NCI-H2029 treated with DMSO at 0.1 percent for 48 hours (cell line): ENCODE measurements around the gene PTPRN2.
"Not testable (repeated sequence)": the region's sequence is repeated elsewhere in the genome, so short reads cannot be mapped to it uniquely, and the experiment has no call there.

Source experiments
- DNase-seq: peaks from one replicate; lab custom pipeline; 2025; lab: John Stamatoyannopoulos, UW

The PTPRN2 gene

DNA sequence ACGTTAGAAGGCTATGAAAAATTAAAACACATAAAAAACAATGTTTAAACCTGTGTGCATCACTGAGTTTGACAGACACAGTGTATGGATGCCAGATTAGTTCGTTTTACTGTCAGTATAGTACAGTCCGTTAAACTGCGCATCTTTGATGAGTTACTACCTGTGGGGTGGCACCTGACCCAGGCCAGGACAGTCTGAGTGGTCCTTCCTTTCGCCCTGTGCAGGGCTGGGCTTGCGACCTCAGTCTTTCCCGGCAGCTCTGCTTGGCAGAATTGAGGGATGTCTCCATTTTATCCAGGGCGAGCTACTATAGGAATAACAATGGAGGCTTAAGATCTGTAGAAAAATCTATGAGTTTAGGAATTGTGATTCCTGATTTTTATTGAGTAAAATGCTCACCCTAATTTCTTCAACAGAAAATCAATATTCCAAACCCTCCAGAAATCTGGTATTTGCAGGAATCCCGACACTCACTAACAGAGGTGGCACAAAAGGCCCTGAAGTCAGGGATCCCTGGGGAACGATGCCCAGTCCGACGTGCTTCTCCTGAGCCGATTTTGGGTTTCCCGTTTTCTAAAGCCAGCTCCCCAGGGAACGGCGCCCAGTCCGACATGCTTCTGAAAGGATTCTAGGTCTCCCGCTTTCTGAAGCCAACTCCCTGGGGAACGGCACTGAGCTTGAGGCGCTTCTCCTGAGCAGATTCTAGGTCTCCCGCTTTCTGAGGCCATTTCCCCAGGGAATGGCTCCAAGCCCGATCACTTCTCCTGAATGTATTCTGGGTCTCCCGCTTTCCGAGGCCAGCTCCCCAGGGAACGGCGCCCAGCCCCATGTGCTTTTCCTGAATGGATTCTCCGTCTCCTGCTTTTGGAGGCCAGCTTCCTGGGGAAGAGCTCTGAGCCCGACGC, 873.2 kb downstream of the PTPRN2 start:
- no peak for DNase-seq

DNA sequence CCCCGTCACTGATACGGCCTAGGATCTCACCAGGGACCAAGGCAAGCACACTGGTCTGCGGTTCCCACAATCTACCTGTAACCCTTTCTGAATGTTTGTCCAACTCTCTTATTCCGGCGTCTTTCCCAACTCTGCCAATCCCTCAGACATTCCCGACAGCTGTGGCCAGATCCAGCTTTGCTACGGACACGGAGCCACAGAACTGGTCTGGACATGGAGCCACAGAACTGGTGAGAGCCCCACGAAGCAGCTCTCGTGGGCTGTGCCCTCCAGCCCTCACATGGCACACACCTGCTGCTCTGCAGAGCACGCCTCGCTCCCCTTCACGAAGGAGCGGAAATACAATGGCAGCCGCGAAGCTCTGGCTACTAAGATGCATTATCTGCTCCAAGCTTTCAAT, 874.0 kb downstream of the PTPRN2 start:
- no peak for DNase-seq

DNA sequence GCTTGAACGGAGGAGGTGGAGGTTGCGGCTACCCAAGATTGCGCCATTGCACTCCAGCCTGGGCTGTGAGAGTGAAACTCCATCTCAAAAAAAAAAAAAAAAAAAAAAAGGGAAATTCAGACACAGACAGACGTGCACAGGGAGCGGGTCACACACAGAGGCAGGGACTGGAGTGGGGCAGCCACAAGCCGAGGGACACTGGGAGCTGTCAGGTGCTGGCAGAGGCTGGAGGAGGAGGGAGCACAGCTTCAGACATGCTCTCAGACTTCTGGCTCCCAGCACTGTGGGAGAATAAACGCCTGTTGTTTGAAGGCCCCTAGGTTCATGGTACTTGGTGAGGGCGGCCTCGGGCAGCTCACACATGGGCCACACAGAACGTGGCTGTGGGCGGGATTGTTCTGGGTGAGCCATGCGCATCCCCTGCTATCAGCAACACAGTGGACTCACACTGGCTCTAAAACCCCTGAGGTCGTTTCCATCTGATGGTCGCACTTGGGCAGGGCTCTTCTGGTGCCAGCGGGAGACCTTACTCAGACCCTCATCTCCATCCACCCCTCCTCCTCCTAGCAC, 874.9 kb downstream of the PTPRN2 start:
- no peak for DNase-seq

DNA sequence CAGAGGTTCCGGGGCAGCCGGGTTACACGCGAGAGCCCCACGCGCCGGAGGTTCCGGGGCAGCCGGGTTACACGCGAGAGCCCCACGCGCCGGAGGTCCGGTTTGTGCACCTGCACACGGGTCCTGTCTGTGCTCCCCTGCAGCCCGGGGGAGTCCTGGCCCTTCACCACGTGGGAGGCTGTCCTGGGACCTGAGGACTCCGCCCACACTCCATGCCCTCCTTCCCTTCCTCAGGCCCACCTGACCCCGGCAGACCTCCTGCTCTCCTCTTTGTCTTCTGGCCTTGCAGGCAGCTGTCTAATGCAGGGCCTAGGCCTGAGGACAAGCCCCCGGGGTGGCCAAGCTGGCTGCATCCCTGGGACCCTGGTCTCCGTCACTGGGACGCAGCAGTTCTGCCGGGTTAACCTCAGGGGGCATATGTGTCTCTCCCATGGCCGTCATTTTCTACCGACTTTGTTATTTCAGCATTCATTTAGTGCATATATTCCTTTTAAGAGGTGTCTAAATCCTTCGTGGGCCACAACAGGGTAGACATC, 876.2 kb downstream of the PTPRN2 start:
- DNase-seq = no peak

DNA sequence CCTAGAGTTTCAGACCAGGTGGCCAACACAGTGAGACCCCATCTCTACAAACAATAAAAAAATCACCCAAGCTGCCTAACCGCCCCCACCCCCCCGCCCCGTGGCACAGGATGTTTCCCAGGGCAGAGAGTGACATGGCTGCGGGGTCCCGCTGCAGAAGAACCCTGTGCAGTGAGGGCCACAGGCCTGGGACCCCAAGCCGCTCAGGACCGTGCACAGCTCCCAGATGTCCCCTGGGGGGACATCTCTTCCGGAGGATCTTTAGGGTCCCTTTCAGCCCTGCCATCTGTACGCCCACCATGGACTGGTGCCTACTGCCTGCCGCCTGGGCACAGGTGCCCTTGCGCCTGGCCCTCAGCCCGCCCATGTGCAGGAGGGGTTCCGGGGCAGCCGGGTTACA, 877.2 kb downstream of the PTPRN2 start:
- no peak for DNase-seq

DNA sequence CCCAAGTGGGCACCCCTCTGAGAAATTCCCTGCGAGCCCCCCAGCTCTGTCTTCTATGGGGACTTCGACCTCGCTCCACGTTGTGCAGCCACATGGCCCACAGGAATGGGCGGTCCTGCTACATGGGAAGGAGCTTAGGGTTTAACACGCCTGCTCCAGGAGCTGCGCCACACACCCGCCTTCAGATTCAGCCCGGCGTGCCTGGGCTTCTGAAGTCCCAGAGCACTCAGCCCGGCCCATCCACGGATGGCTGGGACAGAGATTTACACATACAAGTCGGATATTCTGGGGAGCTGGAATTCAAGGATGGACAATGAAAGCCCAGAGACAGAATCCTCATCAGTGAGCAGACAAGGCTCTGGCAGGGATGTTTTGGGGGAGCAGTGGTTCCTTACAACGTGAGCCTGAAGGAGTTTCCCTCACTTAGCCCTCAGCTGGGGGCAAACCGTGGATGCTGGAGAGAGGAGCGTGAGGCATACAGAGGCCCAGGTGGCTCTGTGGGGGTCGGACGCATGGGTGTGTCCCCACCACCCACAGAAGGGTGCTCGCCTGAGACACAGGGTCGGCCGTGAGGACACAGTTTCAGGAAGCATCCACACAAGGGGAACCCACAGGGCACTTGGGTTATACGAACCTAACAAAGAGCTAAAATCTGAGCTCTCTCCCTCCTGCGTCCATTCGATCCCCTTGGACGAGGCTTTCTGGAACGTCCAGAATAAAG, 877.9 kb downstream of the PTPRN2 start:
- DNase-seq = no peak

DNA sequence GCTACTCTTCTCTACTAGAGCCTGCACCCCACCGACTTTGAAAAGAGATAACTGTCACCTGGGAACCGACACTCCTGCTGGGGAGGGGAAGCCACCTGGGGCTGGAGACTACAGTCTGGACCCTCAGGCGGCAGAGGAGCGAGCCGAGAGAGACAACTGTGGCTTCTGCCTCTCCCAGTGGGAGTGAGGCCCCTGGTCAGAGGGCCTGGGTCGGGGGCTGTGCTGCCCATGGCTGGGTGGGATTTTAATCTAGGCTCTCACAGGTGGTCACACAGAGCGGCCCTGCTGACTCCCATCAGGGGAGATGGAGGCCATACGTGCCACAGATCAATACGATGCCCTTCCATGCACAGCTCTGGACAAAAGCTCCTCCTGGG, 878.7 kb downstream of the PTPRN2 start:
- no peak for DNase-seq

DNA sequence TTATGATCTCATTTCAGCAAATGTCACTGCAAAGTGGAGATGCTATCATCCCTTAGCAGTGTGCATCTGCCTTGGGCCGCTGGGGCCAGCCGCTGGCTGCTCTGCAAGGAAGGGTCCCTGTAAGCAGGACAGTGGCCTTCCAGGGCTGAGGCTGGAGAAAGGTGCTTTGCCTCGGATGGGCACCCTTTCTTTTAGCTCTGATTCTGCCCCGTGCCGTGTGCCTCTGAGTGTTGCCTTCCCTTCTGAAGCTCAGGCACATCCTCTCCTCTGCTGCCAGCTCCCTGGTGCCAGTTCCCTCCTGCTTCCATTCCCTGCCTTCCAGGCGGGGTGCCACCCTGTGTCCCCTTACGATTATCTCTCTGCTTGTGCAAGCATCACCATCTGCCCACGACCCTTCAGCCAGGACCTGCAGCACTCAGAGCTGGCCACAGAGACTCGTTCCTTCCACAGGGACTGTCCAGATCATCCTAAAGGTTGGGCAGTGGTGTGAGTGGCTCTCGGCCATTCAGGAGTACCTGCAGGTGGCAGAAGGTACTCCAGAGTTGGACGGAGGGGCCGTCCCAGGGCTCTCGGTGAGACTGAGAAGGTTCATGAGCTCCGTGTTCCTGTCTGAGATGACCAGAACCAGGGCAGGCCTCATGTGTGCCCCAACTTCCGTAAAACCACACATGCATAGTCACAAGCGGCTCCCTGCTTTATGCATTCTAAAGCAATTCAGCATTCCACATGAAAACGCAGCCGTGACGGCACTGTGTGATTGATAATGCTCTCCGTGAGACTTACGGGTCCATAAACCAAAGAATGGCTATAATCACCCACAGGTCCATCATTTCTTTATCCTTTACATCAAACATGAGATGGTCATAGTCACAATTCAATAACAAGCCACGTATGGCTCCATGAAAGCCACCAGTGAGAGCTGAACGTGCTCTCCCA, 879.4 kb downstream of the PTPRN2 start:
- no peak for DNase-seq

DNA sequence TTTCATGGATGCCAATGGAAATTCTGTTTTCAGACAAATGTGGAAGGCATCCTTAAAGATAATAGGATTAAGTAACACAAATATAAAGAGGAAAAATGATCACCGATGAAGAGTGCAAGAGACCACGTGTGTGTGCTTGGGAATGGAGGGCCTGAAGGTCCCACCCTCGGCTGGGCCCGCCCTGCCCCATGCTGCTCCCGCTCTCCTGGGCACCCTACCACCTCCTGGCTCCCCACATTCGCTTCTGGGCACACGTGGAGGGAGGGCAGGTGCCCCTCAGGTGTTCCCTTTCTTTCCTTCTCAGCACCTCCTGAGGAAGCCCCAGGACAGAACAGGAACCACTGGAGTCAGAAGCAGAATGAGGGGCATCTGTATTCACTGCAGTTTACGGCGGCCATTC, 883.3 kb downstream of the PTPRN2 start:
- no peak for DNase-seq

DNA sequence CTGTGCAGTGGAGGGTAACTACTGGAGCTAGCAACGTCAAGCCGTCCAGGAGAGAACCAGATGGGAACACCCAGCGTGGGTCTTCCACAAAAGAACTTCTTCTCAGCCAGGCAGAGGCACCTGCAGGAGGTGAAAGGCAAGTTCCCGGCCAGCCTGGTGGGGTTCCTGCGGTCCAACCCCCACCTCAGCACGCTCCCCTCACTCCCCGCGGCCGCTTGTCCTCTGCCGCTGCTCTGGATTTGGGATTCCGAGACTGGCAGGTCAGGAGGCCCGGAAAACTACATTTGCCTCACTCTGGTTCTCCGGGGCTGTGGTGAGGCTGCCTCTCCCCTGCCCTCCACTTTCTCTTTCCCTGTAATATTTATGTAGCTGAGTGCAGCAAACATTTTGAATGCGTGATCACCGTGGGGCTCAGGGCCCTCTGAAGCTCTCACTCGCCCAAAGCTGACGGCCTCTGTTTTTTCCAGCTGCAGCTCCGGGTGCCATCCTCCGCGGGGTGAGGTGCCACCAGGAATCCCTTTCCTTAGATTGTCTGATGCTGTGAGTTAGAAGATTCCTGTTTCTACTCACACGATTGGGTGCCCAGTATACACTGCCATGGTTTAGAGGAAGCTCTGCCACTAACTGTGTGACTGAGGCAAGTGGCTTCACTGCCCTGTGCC, 884.0 kb downstream of the PTPRN2 start:
- DNase-seq = no peak

DNA sequence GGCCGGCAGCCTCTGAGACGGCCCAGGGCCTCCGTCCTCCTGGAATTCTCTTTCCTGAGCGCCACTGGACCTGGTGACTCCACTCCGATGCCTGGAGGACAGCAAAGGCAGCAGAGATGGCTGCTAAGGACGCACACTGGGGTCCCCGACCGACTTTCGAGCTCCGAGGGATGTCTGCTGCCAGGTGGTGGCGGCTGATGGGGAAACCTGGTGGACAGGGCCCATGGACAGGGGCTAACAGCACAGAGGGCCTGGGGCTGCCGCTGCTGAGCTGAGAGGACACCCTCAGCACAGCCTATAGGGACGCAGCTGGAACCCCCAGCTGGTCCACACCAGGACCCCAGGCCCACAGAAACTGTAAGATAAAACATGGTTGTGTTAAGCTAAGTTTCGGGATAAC, 884.5 kb downstream of the PTPRN2 start:
- DNase-seq = no peak

DNA sequence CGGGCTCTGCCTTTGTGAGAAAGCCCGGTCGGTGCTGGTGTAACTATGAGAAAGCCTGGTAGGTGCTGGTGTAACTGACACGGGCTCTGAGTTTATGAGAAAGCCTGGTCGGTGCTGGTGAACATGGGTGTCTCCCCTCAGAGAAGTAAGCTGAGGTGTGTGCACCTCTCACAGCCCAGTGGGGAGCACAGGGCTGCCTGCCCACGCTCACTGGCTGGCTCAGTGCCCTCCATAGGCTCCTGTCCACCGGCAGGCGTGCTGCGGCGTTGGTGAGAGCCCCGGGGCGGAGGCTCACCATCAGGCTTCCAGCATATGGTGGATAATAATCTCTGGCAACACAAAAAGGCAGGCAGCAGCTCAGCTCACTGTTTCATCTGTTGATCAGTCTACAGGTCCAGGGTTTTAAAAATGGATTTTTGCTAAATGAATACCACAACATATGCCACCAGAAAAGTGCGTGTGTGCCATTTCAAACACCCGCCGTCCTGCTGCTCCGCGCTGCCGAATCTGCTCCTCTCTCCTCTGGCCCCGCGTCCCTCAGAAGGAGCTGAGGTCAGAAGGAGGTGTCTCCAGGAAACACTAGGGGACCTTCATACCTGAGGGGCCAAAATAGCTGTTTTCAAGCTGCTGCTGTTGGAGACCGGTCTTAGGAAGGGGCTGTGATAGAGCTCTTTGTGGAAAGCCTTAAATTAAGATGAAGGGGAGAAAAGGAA, 885.2 kb downstream of the PTPRN2 start:
- DNase-seq = no peak

DNA sequence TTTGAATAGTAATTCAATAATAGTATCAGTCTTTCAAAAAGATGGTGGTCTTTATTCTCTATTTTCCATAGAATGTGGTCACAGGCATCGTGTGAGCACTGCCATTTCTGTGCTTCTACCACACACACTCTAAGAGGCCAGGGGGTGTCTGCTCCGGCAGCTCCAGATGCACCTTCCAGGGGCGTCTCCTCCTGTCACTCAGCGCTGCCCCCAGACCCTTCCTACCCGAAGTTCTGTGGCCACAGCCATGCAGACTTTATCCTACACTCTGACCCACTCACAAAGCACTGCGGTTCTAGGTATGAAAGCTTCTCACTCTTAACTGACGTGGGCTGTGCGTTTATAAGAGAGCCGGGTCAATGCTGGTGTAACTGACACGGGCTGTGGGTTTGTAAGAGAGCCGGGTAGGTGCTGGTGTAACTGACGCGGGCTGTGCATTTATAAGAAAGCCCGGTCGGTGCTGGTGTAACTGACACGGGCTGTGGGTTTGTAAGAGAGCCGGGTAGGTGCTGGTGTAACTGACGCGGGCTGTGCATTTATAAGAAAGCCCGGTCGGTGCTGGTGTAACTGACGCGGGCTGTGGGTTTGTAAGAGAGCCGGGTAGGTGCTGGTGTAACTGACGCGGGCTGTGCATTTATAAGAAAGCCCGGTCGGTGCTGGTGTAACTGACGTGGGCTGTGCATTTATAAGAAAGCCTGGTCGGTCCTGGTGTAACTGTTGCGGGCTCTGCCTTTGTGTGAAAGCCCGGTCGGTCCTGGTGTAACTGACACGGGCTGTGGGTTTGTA, 886.0 kb downstream of the PTPRN2 start:
- DNase-seq = not testable (repeated sequence)

DNA sequence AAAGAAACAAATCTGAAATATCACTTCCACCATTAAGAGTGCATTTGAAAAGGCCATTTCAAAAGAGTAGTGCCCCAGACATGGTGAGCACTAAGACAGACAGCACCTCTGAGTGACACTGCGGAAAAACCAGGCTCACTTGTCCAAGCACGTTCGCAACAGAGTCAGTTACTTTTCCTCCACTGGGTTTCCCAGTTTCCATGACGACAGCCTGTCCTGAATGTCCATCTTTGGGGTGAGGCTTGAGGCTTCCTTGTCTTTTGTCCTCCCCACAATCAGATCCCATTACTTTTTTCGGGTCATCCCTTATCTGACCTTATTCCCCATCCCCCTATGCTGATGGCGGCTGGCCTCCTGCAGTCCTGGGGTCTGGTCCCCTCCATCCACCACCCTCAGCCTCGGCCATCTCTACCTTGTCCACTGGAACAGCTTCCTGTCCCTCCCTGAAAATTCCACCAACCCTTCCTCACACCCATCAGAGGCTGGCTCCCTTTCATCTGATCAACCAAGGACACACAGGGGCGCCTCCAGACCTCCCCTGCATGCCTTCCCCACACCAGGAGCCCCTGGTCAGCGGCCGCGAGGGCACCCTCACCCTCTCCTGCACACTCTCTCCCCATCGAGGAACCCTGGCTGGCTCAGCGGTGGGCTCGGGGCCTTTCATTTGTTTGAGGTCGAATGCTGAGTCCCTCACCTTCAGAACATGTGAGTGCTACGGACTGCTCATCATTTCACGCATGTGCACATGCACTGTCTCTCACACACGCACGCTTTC, 887.2 kb downstream of the PTPRN2 start:
- DNase-seq = no peak

DNA sequence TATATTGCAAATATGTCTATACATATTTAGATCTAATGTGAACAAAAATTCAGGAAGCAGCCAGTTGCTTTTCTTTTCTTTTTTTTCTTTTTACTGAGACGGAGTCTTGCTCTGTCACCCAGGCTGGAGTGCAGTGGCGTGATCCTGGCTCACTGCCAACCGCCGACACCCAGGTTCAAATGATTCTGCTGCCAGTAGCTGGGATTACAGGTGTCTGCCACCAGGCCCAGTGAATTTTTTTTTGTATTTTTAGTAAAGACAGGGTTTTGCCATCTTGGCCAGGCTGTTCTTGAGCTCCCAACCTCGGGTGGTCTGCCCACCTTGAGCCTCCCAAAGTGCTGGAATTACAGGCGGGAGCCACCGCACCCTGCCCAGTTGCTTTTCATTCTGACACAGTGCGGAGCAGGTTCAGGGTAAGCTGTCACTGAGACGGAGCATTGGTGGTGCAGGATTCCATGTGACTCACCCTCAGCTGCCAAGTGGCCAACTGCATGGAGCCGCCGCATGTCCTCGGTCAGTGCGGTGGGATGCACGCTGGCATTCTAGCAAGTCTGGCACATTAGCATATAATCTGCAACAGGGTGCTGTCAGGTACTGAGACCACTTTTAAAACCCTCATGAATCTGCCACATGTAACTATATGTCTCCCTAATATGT, 888.1 kb downstream of the PTPRN2 start:
- DNase-seq = no peak

DNA sequence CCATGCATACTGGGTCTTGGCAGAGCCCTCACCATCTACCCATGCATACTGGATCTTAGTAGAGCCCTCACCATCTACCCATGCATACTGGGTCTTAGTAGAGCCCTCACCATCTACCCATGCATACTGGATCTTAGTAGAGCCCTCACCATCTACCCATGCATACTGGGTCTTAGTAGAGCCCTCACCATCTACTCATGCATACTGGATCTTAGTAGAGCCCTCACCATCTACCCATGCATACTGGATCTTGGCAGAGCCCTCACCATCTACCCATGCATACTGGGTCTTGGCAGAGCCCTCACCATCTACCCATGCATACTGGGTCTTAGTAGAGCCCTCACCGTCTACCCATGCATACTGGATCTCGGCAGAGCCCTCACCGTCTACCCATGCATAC, 890.3 kb downstream of the PTPRN2 start:
- not testable (repeated sequence) for DNase-seq

DNA sequence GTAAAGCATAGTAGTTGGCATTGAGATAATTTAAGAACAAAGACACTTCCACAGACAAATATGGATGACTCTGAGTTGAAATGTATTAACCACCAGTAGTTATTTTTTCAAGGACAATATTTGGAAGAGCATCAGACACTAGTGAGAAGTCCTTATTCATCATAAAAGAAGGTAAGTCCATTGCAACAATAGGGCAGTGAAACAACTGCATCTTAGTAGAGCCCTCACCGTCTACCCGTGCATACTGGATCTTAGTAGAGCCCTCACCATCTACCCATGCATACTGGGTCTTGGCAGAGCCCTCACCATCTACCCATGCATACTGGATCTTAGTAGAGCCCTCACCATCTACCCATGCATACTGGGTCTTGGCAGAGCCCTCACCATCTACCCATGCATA, 892.0 kb downstream of the PTPRN2 start:
- not testable (repeated sequence) for DNase-seq

DNA sequence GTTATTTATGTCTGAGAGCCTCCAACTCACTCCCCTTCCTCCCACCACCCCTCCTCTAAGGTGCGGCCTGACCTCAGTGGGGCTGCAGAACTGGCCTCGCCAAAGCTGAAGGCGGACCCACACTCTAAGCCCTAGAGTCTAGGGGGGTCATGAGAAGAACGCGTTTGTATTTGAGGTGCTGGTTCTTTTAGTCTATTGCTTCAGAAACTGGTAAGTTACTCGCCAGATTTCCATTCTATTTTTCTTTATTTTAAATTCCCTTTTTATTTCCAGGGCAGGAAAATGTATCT, 893.3 kb downstream of the PTPRN2 start:
- DNase-seq = no peak
